Activated CD8-positive, alpha-beta memory T cell treated with anti-CD3 and anti-CD28 coated beads, Interleukin-2, amount 50 U/mL, for 1 hour (primary cell): ENCODE data around the gene HOXC5.

ENCODE experiments used
- DNase-seq: peaks from one replicate; pipeline ENCODE4 v3.0.0-alpha.2; 2020; ENCODE audit errors: extremely low read depth

HOXC5 gene

DNA sequence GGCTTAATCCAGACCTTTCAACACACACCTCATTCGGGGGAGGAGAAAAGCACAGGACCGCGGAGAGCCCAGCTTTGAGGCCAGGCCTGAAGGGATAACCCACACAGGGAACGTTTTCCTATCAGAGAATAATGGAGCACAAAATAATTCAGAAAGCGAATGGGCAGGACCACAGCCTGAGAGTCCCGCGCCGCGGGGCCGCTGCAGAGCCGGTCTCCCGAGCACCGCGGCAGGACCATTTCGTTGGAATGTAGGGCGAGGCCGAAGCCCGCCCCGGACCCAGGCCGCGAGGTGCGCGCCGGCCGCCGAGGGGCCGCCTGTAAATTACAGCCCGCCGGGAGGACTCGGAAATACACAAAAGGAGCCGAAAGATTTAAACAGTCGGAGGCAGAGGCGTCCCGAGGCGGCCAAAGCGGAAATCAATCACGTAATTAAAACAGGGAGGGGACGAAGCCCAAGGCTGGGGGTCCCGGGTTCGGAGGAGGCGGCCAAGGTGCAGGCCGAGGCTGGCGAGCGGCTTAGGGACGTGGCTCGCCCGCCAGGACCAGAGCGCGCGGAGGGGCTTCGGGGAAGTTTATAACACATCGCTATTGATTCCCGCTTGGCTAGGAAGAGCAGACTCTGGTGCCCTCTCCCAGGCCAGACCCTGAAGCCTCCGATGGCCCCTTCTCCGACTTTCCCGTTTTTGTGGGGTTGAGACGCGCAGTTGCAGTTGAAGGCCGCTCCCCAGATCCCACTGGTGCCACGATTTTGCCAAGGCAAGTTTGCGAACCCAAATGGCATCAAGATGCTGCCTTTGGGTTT is 14.5 kb downstream of the HOXC5 start:
- DNase-seq, result no peak

DNA sequence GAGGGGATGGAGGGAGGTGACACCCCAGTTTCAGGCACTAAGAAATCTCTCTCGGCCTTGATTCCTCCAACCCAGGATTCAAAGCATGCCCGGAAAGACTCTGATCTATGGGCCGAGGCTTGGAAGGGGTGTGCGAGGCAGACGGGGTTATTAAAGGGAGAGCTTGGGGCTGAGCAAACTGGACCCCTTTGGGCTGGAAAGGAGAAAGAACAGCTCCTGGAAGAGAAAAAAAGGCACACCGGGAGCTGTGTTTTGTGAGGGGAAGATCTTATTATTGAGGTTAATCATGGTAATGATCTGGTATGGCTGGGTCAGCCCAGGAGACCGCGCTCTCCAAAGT is 15.1 kb downstream of the HOXC5 start:
- DNase-seq, result no peak

DNA sequence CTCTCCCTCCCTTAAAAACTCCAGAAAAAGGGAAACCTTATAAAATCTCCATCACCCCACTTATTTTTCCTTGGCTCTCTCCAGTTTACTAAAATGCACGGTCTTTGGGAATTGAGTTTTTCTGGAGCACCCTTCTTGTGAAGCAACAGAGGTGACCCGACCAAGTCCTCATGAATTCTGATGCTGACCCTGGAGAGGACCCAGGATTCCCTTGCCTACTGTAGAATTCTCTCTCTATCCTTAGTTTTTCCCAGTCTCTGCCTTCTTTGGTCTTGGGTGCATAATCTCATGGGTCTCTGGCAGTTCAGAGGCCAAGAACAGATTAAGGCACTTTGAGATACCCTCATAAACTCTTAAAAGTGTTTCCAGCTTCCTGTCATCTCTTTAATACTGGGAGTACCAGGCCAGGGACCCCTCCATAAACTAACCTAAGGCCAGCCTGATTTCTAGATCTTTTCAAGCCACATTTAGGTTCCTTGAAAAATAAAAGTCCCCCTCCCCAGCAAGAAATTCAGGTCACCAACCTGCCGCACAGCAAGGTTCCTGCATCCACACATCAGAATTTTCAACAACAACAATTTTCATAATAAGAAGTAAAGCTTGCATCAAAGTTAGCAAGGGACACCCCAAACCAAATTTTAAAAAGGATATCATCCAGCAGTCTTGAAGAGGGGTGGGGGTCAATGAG is 15.7 kb downstream of the HOXC5 start:
- DNase-seq, result no peak

DNA sequence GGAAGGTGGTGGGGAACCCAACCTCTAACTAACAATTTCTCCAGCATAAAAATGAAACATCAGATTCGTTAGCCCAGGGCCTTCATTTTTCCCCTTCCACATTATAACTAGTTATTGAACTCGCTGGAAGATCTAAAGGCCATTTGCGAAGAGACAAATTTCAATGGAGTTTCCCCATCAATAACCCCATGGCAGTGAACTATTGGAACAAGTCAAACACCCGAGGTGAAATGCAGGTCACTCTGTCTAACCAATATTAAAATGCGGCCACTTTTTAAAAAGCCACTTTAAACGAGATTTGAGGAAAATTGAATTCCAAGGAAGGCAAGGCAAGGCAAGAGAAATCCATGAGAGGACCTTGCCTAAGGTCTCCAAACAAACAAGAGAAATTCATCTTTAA is 16.3 kb downstream of the HOXC5 start:
- no peak for DNase-seq

DNA sequence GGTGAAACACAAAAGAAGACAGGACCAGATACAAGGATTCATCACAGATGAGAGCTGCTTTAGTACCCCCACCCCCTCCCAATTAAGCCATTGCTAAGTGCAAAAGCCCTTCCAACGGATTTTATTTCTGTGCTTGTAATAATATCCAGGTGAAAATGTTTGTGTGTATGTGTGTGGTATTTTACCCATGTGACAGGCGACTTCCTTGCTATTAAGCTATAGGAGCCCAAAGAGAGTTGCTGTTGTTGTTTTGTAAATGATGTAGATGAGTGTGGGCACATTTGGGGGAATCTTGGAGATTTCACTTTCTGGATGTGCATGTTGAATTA is 17.6 kb downstream of the HOXC5 start:
- no peak for DNase-seq

DNA sequence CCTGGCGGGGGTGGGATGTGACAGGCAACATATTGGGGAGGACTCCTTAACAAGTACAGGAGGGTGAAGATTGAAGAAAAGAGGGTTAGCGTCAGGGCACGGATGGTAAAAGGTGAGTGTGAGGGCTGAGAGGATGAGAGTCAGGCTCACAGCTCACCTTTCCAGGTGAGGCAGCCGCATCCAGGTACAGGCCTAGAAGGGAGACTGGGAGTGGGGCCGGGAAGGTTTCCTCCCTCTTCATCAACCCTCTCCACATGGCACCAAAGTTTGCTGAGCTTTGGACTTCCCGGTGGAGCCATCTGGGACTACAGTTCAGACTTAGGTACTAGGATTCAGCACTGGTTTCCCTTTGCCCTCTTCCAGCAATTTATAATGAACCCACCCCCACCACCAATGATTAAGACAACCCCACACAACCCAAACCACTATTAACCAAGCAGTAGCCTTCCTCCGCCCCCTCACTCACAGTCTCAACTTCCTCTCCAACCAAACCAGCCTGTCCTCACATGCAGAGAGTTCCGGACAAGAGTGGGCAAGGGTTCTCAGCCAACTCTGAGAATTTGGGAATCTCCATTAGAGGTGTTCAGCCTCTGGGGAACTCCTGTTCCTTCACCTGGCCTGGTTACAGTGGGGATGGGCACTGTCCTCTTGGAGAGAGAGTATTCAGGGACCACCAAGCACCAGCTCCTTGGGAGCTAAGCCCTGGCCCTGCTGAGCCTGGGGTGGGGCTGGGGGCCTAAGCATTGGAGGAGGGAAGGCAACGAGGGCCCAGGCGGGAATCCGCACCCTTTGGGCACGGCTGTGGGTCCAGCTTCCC is 18.4 kb downstream of the HOXC5 start:
- DNase-seq, result no peak

DNA sequence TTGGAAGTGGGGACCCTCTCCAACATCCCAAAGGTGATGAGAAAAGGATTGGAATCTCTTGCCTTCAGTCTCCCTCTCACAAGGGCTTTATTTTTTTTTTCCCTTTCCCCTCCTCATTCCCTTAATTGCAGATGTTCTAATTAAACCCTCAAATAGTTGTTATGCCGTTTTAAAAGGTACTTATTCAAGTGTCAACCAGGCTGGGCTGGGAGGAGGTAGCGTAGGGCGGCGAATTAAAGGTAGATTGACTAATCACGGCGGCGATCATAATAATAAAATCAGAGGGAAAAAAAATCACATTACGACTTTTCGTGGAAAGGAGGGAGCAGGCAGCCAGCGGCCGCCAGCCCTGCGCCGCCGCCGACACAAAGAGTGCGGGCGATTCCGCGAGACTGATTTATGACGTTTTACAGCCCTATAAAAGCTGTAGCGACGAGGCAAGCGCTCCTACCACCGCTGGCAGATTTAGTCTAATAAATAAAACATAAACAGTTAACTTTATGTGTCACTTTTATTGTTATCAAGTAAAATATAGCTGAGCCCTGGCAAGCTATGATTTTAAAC is 19.1 kb downstream of the HOXC5 start:
- no peak for DNase-seq

DNA sequence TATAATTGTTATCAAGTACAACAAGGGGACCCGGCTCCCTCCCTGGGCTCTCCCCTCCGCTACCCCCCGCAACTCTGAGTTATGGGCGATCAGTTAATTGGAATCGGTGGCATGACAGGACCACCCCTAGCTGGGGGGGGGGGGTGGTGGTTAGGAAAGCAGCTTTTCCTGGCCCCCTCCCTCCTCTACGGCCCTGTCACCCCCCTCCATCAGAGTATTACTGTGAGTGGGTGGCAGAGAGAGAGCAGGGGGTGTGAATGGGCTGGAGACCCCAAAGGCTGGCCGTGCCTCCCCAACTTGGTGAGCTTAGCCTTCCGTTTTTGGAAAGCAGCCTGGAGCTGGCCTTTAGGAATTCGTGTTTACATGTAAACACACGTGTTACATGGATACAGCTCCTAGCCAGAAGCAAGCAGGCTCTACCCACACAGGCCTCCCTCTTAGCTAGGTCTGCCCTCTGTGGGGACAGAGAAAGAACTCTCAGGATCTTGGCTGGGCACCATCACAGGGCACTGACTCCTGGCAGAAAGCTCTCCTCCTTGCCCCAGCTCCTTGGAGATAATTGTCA is 19.7 kb downstream of the HOXC5 start:
- no peak for DNase-seq

DNA sequence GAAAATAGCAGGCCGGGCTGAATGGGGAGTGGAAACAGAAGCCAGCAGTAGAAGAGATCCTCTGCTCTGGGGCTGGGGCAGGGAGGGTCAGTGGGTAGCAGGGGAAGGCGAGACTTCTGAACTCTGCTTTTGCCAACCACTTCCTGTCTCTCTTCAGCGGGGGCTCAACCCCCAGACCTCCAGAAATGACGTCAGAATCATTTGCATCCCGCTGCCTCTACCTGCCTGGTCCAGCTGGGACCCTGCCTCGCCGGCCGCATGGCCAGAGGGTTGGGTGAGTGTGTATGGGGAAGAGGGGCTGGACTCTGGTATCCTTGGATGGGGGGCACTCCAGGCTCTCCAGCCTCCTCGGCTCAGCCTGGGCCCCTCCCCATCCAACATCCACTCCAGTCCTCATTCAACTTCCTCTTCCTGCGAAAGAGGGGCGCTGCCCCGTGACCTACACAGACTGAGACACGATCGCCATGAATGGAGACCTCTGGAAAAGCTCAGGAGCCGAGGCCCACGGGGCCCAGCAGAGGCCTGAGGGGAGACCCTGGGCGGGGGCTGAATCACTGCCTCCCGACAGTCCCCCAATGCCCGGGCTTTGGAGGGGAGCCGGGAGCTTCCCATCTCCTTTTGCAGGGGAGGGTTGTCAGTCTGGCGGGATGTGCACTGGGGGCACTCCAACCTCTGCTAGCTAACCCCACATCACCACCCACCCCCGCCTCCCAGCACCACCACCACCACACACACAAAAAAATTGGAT is 20.3 kb downstream of the HOXC5 start:
- DNase-seq, result no peak

DNA sequence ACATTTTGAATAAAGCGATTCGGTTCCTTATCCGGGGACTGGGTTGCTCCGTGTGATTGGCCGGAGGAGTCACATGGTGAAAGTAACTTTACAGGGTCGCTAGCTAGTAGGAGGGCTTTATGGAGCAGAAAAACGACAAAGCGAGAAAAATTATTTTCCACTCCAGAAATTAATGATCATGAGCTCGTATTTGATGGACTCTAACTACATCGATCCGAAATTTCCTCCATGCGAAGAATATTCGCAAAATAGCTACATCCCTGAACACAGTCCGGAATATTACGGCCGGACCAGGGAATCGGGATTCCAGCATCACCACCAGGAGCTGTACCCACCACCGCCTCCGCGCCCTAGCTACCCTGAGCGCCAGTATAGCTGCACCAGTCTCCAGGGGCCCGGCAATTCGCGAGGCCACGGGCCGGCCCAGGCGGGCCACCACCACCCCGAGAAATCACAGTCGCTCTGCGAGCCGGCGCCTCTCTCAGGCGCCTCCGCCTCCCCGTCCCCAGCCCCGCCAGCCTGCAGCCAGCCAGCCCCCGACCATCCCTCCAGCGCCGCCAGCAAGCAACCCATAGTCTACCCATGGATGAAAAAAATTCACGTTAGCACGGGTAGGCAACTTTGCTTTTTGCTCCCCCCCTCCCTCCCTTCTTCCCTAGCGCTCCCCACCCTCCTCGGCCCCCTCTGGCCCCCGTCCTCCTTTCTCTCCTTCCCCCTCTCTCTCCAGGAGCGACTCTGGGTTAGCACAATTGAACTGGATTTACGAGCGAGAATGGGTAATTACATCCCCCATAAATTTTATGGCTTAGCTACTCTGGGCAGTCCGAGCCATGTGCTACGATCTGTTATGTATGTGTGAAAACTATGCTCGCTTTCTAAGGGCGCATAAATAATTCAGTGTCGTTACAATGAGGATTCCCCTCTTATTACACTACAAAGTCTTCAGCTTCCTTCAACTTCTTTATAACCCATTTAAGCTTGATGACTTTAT is 21.2 kb downstream of the HOXC5 start, which contains the start of gene HOXC4:
Gene HOXC4, plus strand, starts transcription at position 85 of the 991 bp plus-strand sequence. Its CDS starts 88 bp downstream, at position 173.
- DNase-seq, result no peak

DNA sequence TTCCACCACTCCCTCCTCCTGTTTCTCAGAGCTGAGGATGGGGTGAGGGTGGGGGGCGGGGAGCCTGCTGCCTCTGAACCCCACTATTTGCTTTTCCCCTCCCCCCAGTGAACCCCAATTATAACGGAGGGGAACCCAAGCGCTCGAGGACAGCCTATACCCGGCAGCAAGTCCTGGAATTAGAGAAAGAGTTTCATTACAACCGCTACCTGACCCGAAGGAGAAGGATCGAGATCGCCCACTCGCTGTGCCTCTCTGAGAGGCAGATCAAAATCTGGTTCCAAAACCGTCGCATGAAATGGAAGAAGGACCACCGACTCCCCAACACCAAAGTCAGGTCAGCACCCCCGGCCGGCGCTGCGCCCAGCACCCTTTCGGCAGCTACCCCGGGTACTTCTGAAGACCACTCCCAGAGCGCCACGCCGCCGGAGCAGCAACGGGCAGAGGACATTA is 21.9 kb downstream of the HOXC5 start:
- no peak for DNase-seq

DNA sequence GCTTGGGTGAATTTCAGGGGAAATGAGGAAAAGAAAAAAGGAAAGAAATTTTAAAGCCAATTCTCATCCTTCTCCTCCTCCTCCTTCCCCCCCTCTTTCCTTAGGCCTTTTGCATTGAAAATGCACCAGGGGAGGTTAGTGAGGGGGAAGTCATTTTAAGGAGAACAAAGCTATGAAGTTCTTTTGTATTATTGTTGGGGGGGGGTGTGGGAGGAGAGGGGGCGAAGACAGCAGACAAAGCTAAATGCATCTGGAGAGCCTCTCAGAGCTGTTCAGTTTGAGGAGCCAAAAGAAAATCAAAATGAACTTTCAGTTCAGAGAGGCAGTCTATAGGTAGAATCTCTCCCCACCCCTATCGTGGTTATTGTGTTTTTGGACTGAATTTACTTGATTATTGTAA is 22.7 kb downstream of the HOXC5 start:
- DNase-seq, result no peak

DNA sequence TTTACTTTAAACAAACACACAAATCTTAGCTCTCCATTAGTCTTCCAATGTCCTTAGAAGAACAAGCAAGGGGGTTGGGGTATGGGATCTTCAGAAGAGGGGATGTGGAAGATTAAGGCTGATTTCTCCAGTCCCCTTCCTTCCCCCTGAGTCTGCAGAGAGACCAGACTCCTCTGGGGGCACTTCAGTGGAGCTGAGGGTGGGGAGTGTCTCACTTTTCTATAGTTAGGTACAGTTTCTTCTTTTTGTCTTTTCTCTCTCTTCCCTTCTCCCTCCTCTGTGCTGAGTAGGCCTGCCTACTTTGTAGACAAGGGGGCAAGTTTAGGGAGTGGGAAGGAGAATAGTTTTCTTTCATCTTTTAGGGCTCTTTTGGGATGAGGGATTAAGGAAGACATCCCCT is 23.3 kb downstream of the HOXC5 start:
- no peak for DNase-seq

DNA sequence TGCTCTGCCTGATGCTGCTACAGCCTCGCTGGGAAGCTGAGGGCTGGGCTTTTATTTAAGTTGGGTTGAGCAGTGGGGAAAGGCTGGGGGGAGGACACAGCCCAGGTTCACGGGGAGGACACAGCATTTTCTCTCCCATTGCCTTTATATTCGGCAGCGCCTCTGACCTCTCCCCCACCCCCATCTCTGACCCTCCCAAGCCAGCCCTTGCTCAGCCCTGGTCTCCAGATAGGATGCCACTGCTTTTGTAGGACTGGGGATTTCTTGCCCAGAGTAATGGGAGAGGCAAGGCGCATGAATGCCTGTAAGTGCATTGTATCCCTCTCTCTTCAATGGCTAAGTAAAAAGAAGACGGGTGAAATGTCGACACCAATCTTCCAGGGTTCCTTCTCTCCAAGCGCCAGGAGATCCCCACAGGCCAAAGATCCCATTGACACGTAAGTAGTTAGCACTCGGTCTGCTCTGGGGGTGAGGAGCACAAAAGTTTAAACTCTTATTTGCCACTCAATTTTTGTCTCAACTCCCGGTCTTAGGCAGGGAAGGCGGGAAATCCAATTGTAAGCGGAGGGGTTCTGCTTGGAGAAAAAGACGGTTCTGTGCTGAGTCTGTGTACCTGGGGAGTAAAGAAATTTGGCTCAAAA is 25.4 kb downstream of the HOXC5 start:
- DNase-seq, result no peak

DNA sequence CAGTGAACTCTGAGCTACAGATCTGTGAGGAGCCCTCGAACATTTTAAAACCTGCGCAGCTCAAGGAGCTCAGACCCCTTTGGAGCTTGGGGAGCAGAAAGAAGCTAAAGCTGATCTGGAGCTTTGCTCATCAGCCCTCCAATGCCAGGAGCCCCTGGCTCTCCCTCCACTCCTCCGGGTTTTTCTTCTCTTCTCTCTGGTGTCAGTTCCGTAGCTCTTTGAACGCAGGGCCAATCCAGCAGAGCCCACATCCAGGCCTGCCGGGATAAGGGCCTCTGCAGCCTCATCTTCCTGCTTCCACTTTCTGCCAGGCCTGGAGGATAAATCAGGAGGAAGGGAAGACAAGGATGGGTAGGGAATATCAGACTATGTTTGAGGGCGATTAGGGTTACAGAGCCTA is 26.8 kb downstream of the HOXC5 start:
- DNase-seq, result no peak

DNA sequence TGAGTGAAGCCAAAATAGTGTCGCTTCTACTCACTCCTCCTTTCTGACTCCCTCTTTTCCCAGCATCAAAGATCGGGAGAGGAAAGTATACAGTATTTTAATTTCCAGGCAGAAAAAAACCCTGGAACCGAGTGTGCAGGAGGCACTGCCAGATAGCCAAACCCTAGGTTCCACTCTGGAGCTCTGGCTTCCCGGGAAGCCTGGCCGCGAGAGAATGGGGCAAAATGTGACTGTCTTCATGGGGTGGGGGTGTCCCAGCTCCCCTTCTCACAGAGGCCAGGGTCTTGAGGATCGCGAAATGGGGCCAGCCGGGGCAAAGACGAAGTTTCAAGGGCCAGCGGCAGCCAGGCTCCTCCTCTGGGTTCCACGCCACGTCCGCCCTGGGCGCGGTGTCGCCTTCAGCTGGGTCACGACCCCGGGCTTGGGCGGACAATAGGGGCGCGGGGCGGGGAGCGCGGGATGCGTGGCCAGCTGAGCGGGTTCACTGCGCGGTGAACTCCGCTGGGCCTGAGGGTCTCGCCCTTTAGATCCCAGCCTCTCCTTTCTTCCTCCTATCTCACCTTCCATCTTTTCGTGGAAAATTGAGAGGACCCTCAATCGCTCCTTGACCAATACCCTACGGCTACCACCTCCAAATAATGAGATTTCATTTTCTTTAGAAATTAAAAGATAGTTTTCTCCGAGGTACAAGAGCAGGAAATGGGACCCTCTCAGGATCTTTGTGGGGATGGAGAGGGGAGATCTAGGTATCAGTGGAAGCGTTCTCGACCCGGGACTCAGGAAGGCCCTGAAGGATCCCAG is 27.5 kb downstream of the HOXC5 start:
- no peak for DNase-seq

DNA sequence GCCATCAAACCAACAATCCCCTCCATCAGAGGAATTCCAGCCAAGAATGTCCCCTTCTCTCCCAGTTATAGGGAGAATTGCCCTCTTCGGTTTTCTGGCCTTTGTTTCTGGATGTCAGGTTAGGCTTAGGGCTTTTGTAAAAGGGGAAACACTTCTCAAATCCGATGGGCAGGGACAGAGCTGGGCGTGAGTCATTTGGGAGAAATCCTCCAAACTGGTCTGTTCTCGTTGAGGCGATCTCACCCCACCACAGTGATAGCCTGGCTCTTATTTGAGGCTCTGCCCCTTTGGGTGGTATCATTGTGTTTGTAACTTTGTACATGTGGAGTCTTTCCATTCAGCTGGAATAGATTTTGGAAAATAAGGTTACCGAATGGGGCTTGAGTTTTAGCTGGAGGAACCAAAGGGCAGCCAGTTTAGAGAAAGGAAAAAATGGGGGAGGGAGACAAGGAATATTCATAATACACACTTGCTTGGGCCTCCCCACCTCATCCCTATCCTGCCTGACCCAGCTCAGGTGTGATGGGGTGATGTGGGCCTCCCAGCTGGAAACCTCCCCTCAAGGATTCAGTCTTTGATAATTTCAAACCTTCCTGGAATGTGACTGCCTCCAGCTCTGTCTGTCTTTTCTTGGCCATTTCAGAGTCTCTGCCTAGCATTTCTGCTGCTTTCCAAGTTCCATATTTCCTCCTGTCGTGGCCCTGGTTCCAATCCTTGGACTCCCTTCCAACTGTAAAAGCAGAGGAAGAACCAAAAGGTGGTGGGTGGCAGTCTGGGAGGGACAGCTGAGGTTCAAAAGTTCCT is 28.3 kb downstream of the HOXC5 start:
- no peak for DNase-seq

DNA sequence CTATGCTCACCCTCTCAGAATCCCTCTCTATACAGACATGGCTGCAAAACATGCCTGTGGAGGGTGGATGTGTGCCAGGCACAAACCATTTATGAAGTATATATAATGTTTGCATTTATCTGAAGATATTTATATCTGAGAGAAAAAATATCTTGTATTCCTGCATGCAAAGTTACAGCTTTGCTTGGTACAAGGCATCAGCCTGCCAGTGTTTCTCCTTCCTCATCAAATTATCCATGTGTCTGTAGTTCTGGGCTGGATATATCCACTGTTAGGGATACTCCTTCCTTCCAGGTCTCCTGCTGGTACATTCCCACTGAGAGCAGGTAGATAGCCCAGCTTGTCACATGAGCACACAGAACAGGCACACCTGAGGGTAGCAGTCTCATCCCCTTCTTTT is 32.8 kb downstream of the HOXC5 start:
- DNase-seq, result no peak
